ENCODE results near the gene NANP. TPM values are rescaled to one million over a fixed set of nuclear protein-coding genes. Genes with fewer than 3 reads are reported as not detected.
A peak's percentile ranks its signal among the peaks of the same experiment; 100 is the strongest.

NANP gene
- total RNA-seq, 1 donor from 2014 or later = 4.8 TPM

GRCh38 chr20:25576783-25577530 is 46.9 kb downstream of the NANP start:
- no peaks in the 10 kb centered on the region for H3K27me3 ChIP-seq
- no peak overlapping the region for H3K4me3 ChIP-seq
- DNase-seq = no peak
- H3K4me1 ChIP-seq = no peaks in the 10 kb centered on the region
- H3K9me3 ChIP-seq = no peaks in the 10 kb centered on the region
- intact Hi-C loops (cut with DNase I) = no loop called here
- no peaks in the 10 kb centered on the region for H3K36me3 ChIP-seq
- no peak for ATAC-seq
- no peak for TF ChIP-seq CTCF (IDR thresholded peaks at IDR 0.05)
- no peak overlapping the region for H3K27ac ChIP-seq

DNA sequence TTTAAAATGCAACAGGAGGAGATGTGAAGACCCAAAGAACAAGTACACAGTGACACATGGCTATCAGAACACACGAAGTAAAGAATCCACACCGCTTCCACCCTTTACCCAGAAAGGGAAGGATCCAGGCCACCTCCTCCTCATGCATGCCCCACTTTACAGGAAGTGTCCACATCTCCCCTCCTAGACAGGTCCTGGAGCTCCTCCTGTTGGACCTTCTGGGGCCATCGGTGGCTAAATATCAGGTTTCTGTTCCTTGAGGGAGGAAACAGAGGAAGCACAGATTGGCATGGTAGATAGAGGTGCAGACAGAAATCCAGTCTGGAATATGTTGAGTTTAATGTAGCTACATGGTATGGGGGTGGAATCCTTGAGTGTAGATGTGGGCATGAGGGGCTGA is 49.4 kb downstream of the NANP start:
- Histone ChIP-seq H3K27me3 (no peaks in the 10 kb centered on the region), H3K4me3 (no peak overlapping the region), H3K9me3 (no peaks in the 10 kb centered on the region), H3K4me1 (peaks cover 3% of the 10 kb centered on the region), H3K27ac (no peak overlapping the region), H3K36me3 (no peaks in the 10 kb centered on the region)
- peak; percentile 68 for ATAC-seq
- peak; percentile 5 for TF ChIP-seq CTCF (IDR thresholded peaks at IDR 0.05)
- intact Hi-C loops (cut with DNase I) = no loop called here
- no peak for DNase-seq

GRCh38 chr20:25573288-25574251 is 50.2 kb downstream of the NANP start:
- Histone ChIP-seq H3K36me3 (no peaks in the 10 kb centered on the region), H3K4me1 (peaks cover 3% of the 10 kb centered on the region), H3K27me3 (no peaks in the 10 kb centered on the region), H3K27ac (no peak overlapping the region), H3K9me3 (no peaks in the 10 kb centered on the region), H3K4me3 (no peak overlapping the region)
- DNase-seq = no peak
- TF ChIP-seq CTCF (IDR thresholded peaks at IDR 0.05) = no peak
- no peak for ATAC-seq
- intact Hi-C loops (cut with DNase I) = no loop called here

DNA sequence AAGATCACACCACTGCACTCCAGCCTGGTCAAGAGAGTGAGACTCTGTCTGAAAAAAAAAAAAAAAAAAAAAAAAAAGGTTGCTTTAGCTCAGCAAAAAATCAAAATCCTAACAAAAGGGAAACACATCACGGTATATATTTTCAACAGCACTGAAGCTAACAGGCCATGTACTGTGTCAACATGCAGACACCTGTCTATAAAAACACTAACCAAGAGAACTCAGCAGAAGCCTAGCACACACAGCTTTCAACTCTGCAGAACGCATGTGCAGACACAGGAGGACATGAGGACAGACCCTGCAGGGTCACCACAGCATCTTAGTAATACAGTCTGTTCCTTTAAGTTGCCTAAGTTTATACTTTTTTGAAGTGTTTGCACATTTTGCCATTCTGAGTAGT is 52.0 kb downstream of the NANP start:
- DNase-seq = no peak
- TF ChIP-seq CTCF (IDR thresholded peaks at IDR 0.05) = no peak
- intact Hi-C loops (cut with DNase I) = no loop called here
- no peak overlapping the region for H3K27ac ChIP-seq
- H3K4me1 ChIP-seq = peaks cover 3% of the 10 kb centered on the region
- H3K27me3 ChIP-seq = no peaks in the 10 kb centered on the region
- no peak overlapping the region for H3K4me3 ChIP-seq
- no peaks in the 10 kb centered on the region for H3K36me3 ChIP-seq
- no peaks in the 10 kb centered on the region for H3K9me3 ChIP-seq
- peak; percentile 40 for ATAC-seq

DNA sequence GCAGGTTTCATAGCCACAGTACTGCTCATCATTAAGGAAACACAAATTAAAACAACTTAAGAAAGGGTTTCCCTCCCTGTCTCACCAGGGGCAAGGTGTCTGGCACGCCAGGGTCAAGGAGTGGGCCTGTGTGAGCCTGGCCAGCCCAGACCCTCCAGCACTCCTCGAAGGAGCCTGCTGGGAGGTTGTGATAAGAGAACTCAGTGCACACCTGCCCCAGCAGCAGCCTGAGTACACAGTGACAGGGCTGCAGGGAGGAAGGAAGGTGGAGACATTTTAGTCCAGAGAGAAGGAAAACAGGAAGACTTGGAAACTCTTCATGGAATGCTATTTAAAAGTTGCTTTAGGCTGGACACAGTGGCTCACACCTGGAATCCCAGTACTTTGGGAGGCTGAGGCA is 52.6 kb downstream of the NANP start:
- Histone ChIP-seq H3K4me3 (no peak overlapping the region), H3K4me1 (peaks cover 3% of the 10 kb centered on the region), H3K27me3 (no peaks in the 10 kb centered on the region), H3K9me3 (no peaks in the 10 kb centered on the region), H3K36me3 (no peaks in the 10 kb centered on the region), H3K27ac (no peak overlapping the region)
- ATAC-seq = peak; percentile 69
- TF ChIP-seq CTCF (IDR thresholded peaks at IDR 0.05) = no peak
- no peak for DNase-seq
- intact Hi-C loops (cut with DNase I) = no loop called here

Data from upper lobe of right lung (tissue), 1 donor.